GM19328 (cell line): ENCODE measurements around the gene ADAMTSL1.

Experiments
- ATAC-seq: cut with Tn5 transposase; IDR thresholded peaks from one replicate; pipeline ENCODE4 v1.9.1; 2021; ENCODE audit warnings: mild to moderate bottlenecking, moderate library complexity; ENCODE audit not compliant: unreplicated experiment

ADAMTSL1 gene

GRCh38 chr9:18692268-18692667 lies 218.3 kb downstream of the ADAMTSL1 start:
- ATAC-seq: peak; percentile 51

DNA sequence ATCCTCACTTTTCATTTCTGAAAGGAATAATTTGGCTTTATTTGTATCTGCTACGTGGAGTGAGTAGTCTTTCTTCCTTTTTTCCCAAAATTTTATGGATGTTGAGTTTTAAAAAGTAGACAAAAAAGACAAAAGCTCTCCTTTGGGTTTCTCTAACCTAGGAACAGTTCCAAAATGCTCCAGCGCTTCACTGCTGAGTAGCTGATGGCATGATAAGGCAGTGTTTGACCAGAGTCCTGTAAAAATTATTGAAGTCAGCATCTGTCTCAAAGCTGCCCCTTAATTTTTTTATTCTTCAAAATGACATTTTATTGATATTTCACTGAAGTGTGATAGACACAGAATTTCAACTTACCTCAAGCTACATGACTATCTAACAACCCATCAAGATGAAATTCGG lies 219.0 kb downstream of the ADAMTSL1 start:
- no peak for ATAC-seq

DNA sequence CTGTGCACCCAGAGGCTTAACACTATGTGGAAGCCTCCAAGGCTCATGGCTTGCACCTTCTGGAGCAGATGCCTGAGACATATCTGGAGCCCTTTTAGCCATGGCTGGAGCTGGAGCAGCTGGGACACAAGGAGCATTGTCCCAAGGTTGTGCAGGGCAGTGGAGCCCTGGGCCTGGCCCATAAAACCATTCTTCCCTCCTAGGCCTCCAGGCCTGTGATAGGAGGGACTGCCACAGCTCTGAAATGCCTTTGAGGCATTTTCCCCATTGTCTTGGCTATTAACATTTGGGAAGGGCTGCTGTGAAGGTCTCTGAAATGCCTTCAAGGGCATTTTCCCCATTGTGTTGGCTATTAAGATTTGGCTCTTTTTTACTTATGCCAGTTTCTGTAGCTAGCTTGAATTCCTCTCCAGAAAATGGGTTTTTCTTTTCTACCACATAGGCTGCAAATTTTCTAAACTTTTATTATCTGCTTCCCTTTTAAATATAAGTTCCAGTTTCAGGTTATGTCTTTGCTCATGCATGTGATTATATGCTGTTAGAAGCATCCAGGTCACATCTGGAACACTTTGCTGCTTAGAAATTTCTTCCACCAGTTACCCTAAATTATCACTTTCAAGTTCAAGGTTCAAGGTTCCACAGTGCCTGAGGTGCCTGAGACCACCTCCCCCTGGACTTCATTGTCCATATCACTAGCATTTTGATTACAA lies 221.2 kb downstream of the ADAMTSL1 start:
- ATAC-seq: no peak

- no peak for ATAC-seq
These were observed 225.0 kb downstream of the ADAMTSL1 start for GRCh38 chr9:18698992-18699391.

- ATAC-seq: no peak
These were observed 225.8 kb downstream of the ADAMTSL1 start for GRCh38 chr9:18699764-18700163.

- no peak for ATAC-seq
These were observed 226.8 kb downstream of the ADAMTSL1 start for GRCh38 chr9:18700714-18701113.

DNA sequence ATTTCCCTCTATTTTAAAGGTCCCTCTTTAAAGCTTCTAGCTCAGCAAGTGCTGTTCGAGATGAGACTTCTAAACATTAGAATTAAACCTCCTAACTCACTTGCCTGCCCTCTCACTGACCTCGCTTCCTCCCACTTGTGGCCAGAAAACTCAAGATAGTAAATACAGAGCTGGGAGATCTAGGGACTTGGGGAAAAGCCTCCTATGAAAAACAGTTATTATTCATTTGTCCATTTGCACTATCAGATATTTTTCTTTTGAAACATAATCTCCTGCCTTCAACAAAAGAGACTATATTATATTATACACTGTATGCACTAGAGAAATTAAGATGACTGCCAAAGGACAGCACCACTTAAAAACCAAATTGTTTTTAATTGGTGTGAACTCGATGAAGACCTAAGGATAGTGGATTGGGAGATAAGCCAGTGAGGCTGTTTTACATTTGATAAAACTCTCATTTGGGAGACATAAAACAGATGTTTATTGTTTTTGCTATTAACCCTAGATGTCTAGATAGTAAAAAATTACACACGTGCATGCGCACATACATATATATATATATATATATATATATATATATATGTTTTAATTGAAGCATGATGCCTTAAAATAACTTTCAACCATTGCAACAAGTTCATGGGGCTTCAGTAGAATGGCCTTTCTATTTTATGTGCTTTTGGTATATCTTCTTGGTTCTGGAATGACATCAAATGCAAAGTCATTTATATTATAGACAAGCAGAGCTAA lies 229.4 kb downstream of the ADAMTSL1 start:
- ATAC-seq: no peak

GRCh38 chr9:18703901-18704379 lies 230.0 kb downstream of the ADAMTSL1 start:
- ATAC-seq: no peak

DNA sequence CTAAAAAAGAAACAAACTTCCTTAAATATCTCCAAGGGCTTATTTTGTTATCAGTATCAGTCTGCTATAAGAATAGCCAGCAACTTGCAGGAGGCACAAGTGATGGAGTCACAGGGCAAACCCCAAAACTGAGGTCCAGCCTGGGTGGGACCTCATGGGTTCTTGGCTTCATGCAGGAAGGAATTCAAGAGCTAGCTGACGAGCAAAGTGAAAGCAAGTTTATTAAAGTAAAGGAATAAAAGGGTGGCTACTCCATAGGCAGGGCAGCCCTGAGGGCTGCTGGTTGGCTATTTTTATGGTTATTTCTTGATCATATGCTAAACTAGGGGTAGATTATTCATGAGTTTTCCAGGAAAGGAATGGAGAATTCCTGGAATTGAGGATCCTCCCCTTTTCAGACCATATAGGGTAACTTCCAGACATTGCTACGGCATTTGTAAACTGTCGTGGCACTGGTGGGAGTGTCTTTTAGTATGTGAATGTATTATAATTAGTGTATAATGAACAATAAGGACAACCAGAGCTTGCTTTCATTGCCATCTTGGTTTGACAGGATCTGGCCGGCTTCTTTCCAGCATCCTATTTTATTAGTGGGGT lies 231.9 kb downstream of the ADAMTSL1 start:
- ATAC-seq: no peak

DNA sequence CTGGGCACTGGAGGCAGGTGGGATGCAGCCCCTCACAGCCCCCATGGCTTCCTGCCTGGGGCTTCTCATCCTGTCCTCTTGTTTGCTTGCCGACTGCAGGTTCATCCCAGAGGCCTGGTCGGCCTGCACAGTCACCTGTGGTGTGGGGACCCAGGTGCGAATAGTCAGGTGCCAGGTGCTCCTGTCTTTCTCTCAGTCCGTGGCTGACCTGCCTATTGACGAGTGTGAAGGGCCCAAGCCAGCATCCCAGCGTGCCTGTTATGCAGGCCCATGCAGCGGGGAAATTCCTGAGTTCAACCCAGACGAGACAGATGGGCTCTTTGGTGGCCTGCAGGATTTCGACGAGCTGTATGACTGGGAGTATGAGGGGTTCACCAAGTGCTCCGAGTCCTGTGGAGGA lies 232.7 kb downstream of the ADAMTSL1 start:
- no peak for ATAC-seq

- no peak for ATAC-seq
These were observed 233.1 kb downstream of the ADAMTSL1 start for GRCh38 chr9:18707061-18707461.

DNA sequence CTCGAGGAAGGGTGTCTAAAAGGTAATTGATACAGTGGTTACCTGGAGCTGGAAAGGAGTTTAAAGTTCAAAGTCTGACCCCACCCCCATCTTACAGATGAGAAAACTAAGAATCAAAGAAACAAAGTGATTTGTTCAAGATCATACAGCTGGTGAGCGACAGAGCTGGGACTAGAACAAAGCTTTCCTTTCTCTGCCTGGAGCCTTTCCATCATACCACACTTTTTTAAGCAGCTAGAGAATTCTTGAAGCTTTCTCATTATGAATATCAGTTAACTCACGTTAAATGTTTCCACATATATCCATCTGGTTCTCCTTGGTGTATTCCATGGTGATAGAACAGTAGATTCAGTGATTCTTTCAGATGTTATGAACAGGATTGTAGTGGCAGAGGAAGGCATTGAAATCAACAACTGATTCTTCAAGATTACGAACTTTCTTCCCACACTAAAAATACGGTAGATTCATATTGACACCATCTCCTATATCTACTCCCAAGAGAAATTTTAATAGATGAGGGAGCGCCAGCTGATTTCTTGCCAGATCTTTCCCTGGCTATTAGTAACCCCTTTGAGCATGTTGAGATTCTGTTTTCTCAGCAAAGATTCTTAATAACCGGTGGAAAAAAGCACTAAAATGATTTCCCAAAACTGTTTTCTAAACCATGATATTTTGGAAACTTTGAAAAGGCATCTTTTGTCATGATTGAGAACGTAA lies 233.7 kb downstream of the ADAMTSL1 start:
- no peak for ATAC-seq

DNA sequence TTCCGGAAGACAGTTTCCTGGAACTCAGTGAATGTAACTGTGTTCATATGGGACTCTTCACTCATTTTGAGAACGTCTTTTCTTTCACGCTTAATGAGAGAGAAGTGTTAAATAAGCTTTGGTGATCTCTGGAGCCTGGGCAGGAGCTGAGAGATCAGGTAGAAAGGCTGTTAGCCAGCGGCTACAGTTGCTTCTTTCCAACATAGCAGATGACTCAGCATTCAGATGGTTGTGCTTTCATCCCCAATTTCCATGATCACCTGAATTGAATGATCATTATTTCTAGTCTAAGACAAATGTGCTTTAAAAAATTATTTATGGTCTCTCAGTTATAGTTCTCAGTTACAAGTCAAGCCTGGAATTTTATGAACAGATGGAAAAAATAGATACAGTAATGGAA lies 234.5 kb downstream of the ADAMTSL1 start:
- ATAC-seq: no peak

GRCh38 chr9:18710065-18710464 lies 236.1 kb downstream of the ADAMTSL1 start:
- ATAC-seq: no peak

GRCh38 chr9:18717759-18718158 lies 243.8 kb downstream of the ADAMTSL1 start:
- ATAC-seq: no peak

DNA sequence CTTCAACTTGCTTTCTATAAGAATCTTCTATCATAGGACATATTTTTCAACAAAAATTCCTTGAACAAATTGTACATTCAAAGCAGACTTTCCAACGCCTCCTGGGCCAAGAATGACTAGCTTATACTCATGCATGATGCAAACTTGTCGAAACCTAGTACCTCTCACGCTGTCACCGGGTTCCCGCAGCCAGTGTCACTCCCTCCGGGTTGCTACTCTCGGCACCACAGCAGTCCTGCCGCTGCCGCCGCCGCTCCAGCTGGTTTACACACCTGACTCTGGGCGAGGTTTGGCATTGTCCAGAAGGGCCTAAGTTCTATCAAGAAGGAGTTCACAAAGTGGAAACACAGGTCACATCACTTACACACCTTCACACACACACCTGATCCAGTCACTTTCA lies 244.4 kb downstream of the ADAMTSL1 start:
- ATAC-seq: no peak

DNA sequence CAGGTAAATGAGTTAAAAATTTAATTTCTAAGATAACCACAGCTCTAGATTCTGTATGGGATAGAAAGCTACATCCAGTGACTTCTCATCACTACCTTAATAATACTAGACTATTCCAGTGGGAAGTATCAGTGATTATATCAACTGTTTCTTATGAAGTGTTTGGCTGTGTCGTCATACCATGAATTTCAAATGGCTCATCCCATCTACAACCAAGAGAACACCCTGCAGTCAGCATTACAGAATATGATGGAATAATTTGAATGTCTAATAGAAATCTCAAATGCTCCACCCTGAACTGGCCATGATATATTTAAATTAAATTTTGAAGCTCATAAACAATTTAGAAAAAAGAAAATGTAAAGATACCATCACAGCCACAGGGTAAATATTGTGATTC lies 245.0 kb downstream of the ADAMTSL1 start:
- ATAC-seq: no peak

DNA sequence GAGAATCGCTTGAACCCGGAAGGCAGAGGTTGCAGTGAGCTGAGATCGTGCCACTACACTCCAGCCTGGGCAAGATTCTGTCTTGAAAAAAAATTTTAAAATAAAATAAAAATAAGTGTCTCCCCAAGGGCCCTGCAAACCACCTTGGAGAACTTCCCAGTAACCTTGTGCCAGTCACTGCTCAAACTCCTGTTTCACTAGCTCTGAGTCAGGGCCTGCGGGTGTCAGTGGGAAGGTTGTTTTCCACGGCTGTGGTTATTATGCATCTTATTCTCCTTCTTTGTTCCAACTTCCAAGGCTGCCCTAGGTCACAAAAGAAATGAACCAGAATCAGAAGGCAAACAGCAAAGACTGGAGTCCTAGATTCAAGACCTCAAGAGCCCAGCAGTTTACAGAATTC lies 246.7 kb downstream of the ADAMTSL1 start:
- no peak for ATAC-seq

DNA sequence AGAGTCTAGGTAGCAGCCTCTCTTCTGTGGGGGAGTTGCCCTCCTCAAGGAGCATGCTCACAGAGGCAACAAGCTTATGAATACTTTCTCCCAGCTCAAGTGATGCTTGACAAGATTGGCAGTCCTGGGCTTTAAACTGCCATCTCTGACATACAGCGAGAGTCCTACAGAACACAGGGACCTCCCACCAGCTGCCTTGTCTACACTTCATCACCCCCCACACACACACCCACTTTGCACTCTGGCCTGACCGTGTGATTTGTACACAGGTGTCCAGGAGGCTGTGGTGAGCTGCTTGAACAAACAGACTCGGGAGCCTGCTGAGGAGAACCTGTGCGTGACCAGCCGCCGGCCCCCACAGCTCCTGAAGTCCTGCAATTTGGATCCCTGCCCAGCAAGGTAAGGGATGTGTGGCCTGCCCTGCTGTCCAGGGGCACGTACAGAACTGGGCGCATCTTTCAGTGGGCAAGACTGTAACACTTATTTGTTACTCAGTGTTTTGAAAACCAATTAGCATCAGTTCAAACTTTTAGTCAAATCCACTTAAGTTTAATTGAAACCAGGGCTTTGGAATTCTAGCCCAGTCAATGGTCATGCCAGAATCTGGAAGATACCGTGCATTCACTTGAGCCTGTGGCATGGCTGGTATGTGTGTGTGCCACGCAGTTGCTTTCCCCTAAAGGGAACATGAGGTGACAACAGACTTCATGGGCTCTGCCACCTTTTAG lies 247.5 kb downstream of the ADAMTSL1 start:
- ATAC-seq: no peak

GRCh38 chr9:18721995-18722310 lies 248.0 kb downstream of the ADAMTSL1 start:
- ATAC-seq: no peak

DNA sequence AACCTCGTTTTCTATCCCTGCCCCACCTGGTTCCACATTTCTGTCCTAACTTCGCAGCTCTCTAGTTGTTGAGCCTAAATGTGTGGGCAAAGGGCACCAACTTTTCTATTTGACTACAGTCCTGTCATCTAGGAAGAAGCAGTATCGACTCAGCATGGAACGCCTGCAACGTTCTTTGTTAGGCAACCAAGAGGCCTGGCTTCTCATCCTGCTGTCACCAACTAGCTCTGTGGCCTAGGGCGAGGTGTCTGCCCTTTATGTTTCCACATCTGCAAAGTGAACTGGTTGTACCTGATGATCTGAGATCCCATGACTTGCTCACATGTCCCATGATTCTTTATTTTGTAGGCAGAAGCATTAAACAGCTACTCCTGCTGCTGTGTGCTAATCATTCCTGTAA lies 248.9 kb downstream of the ADAMTSL1 start:
- ATAC-seq: no peak
